Measurements from ENCODE around the gene HRH1. TPM values are rescaled to one million over a fixed set of nuclear protein-coding genes. Genes with fewer than 3 reads are reported as not detected.

The HRH1 gene
- total RNA-seq, 1 experiment from 2014 or later: 11.0 TPM

- no peaks in the 10 kb centered on the region for H3K27me3 Mint-ChIP-seq (ENCODE audit: insufficient read depth, unreplicated experiment)
- H3K9me3 Mint-ChIP-seq (ENCODE audit: unreplicated experiment): no peaks in the 10 kb centered on the region
- intact Hi-C loops (cut with micrococcal nuclease): loop anchor here (5.0 to 10.0 kb wide), 3 partner anchors 39 to 281 kb away; no protein-coding TSS in a partner anchor
- CTCF ChIA-PET: interaction anchor here (0.6 to 1.8 kb wide), 6 partner anchors 11 to 109 kb away, joined by 3 to 8 read pairs (median 4); no protein-coding TSS in a partner anchor
- POLR2A ChIA-PET: interaction anchor here (0.9 to 2.8 kb wide), 13 partner anchors 12 to 89 kb away, joined by 3 to 35 read pairs (median 7); partner anchors contain the start of gene ATG7
- H3K4me1 Mint-ChIP-seq (ENCODE audit: insufficient read depth, unreplicated experiment): peaks cover 35% of the 10 kb centered on the region
- no peak for TF ChIP-seq CTCF (IDR thresholded peaks at IDR 0.05; ENCODE audit: unreplicated experiment)
- peak overlapping the region; percentile 90 for H3K27ac Mint-ChIP-seq (ENCODE audit: low read depth, unreplicated experiment)
- H3K4me3 Mint-ChIP-seq (ENCODE audit: unreplicated experiment): peak overlapping the region; percentile 83
- TSS peak; percentile 75 for BruUV-seq (replicated peaks)
- DNase-seq (ENCODE audit: unreplicated experiment): no peak
- peaks cover 39% of the 10 kb centered on the region for H3K36me3 Mint-ChIP-seq (ENCODE audit: insufficient read depth, unreplicated experiment)
These were observed 71.7 kb downstream of the HRH1 start for GRCh38 chr3:11226042-11226370.

- Mint-ChIP-seq H3K4me3 (ENCODE audit: unreplicated experiment) (no peak overlapping the region), H3K36me3 (ENCODE audit: insufficient read depth, unreplicated experiment) (peaks cover 32% of the 10 kb centered on the region), H3K9me3 (ENCODE audit: unreplicated experiment) (no peaks in the 10 kb centered on the region), H3K27me3 (ENCODE audit: insufficient read depth, unreplicated experiment) (no peaks in the 10 kb centered on the region), H3K4me1 (ENCODE audit: insufficient read depth, unreplicated experiment) (peaks cover 38% of the 10 kb centered on the region), H3K27ac (ENCODE audit: low read depth, unreplicated experiment) (no peak overlapping the region)
- TF ChIP-seq CTCF (IDR thresholded peaks at IDR 0.05; ENCODE audit: unreplicated experiment): no peak
- ChIA-PET POLR2A (interaction anchor here (0.8 kb wide), 1 partner anchor 11 kb away, joined by 3 read pairs; no protein-coding TSS in a partner anchor), CTCF (interaction anchor here (0.6 to 1.1 kb wide), 5 partner anchors 17 to 265 kb away, joined by 3 to 5 read pairs (median 3); no protein-coding TSS in a partner anchor)
- no peak for DNase-seq (ENCODE audit: unreplicated experiment)
- intact Hi-C loops (cut with micrococcal nuclease): loop anchor here (5.0 to 10.0 kb wide), 3 partner anchors 41 to 283 kb away; no protein-coding TSS in a partner anchor
- BruUV-seq (replicated peaks): no TSS peak
These were observed 73.7 kb downstream of the HRH1 start for GRCh38 chr3:11228041-11228440.

GRCh38 chr3:11230125-11230524 is 75.8 kb downstream of the HRH1 start:
- Mint-ChIP-seq H3K27ac (ENCODE audit: low read depth, unreplicated experiment) (peak overlapping the region; percentile 63), H3K36me3 (ENCODE audit: insufficient read depth, unreplicated experiment) (peaks cover 29% of the 10 kb centered on the region), H3K9me3 (ENCODE audit: unreplicated experiment) (no peaks in the 10 kb centered on the region), H3K4me1 (ENCODE audit: insufficient read depth, unreplicated experiment) (peaks cover 30% of the 10 kb centered on the region), H3K4me3 (ENCODE audit: unreplicated experiment) (no peak overlapping the region), H3K27me3 (ENCODE audit: insufficient read depth, unreplicated experiment) (no peaks in the 10 kb centered on the region)
- ChIA-PET CTCF (interaction anchor here (0.6 to 1.3 kb wide), 5 partner anchors 24 to 469 kb away, joined by 3 to 5 read pairs (median 4); no protein-coding TSS in a partner anchor), POLR2A (interaction anchor here (0.6 to 1.8 kb wide), 8 partner anchors 9 to 105 kb away, joined by 3 to 6 read pairs (median 4); partner anchors contain the start of gene ATG7)
- DNase-seq (ENCODE audit: unreplicated experiment): peak; percentile 20
- no TSS peak for BruUV-seq (replicated peaks)
- intact Hi-C loops (cut with micrococcal nuclease): no loop called here
- TF ChIP-seq CTCF (IDR thresholded peaks at IDR 0.05; ENCODE audit: unreplicated experiment): no peak

GRCh38 chr3:11230832-11231231 is 76.5 kb downstream of the HRH1 start:
- Mint-ChIP-seq H3K9me3 (ENCODE audit: unreplicated experiment) (no peaks in the 10 kb centered on the region), H3K36me3 (ENCODE audit: insufficient read depth, unreplicated experiment) (peaks cover 29% of the 10 kb centered on the region), H3K4me1 (ENCODE audit: insufficient read depth, unreplicated experiment) (peaks cover 30% of the 10 kb centered on the region), H3K27ac (ENCODE audit: low read depth, unreplicated experiment) (no peak overlapping the region), H3K4me3 (ENCODE audit: unreplicated experiment) (no peak overlapping the region), H3K27me3 (ENCODE audit: insufficient read depth, unreplicated experiment) (no peaks in the 10 kb centered on the region)
- DNase-seq (ENCODE audit: unreplicated experiment): no peak
- no peak for TF ChIP-seq CTCF (IDR thresholded peaks at IDR 0.05; ENCODE audit: unreplicated experiment)
- intact Hi-C loops (cut with micrococcal nuclease): no loop called here
- no TSS peak for BruUV-seq (replicated peaks)
- ChIA-PET CTCF (interaction anchor here (0.6 to 1.3 kb wide), 3 partner anchors 25 to 468 kb away, joined by 3 to 4 read pairs (median 3); no protein-coding TSS in a partner anchor), POLR2A (interaction anchor here (1.0 to 1.8 kb wide), 4 partner anchors 9 to 59 kb away, joined by 3 to 5 read pairs (median 4); no protein-coding TSS in a partner anchor)

Measured in MCF 10A (cell line).